Mesenteric fat pad (tissue), 1 donor: ENCODE data around the gene ATG101. TPM values are rescaled to one million over a fixed set of nuclear protein-coding genes. Genes with fewer than 3 reads are reported as not detected.

Source experiments
- DNase-seq: peaks from one replicate; pipeline ENCODE4 v3.0.0-alpha.2; 2020; ENCODE audit warnings: low spot score
- total RNA-seq: library from RNA; stranded (reverse); fragmentation: NEBNext Ultra II Directional; extraction: Animal tissue kit (Norgen Biotek cat#: 25700); gene quantifications from one replicate; pipeline ENCODE4 v1.2.1, GENCODE V29; 2021
- donor health status: DM: yes; HTN: yes; CAD: no.

ATG101 gene
- total RNA-seq, 1 donor from 2014 or later = 36.2 TPM

DNA sequence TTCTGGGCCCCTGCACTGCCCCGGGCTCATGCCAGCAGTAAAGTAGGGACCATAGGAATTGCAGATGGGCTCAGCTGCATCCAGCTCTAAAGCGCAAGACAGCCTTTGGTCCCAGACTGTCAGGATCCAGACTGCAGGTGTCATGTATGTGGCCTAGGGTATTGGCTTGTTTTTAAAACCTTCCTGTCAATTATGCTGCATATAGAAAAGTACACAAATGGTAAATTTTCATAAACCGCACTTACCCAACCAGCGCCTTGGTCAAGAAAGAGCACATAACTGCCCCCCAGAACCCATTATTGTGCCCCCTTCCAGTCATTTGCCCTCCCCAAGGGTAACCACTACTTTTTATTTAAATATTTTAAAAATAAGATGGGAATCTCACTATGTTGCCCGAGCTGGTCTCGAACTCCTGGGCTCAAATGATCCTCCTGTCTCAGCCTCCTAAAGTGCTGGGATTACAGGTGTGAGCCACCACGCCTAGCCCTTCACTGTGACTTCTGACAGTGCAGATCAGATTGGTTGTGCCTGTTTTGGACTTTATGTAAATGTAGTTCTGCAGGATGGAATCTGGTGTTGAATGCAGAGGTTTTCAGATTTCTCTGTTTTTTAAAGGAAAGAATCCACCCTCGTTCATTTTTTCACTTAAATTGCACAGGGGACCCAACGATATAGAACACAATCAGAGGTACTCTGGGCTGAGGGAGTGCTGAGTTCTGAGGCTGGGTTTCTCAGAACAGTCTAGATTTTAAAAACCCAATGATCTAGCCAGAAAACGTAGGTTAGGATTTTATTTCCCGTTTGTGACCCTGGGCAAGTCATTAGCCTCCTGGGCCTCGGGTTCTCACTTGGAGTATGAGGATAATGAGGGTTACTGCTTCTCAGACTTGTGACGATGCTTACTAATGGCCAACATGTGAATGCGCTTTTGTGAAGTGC lies 11.9 kb upstream of the ATG101 start:
- DNase-seq = no peak

- DNase-seq = no peak
Observed at GRCh38 chr12:52058631-52059361, 11.0 kb upstream of the ATG101 start.

GRCh38 chr12:52059582-52060497 lies 9.9 kb upstream of the ATG101 start:
- no peak for DNase-seq

GRCh38 chr12:52060498-52061177 lies 9.1 kb upstream of the ATG101 start:
- no peak for DNase-seq

- no peak for DNase-seq
Observed at GRCh38 chr12:52061470-52062166, 8.2 kb upstream of the ATG101 start.

GRCh38 chr12:52062167-52063081 lies 7.4 kb upstream of the ATG101 start:
- DNase-seq = no peak

GRCh38 chr12:52063082-52063924 lies 6.5 kb upstream of the ATG101 start:
- DNase-seq = no peak

GRCh38 chr12:52063981-52064649 lies 5.7 kb upstream of the ATG101 start:
- no peak for DNase-seq

GRCh38 chr12:52066346-52067080 lies 3.3 kb upstream of the ATG101 start:
- DNase-seq = no peak

- DNase-seq = no peak
Observed at GRCh38 chr12:52067081-52067374, 2.8 kb upstream of the ATG101 start.

GRCh38 chr12:52070185-52070925 lies 577 bp downstream of the ATG101 start:
- DNase-seq = no peak

- DNase-seq = no peak
Observed at GRCh38 chr12:52073531-52074381, 4.0 kb downstream of the ATG101 start.

DNA sequence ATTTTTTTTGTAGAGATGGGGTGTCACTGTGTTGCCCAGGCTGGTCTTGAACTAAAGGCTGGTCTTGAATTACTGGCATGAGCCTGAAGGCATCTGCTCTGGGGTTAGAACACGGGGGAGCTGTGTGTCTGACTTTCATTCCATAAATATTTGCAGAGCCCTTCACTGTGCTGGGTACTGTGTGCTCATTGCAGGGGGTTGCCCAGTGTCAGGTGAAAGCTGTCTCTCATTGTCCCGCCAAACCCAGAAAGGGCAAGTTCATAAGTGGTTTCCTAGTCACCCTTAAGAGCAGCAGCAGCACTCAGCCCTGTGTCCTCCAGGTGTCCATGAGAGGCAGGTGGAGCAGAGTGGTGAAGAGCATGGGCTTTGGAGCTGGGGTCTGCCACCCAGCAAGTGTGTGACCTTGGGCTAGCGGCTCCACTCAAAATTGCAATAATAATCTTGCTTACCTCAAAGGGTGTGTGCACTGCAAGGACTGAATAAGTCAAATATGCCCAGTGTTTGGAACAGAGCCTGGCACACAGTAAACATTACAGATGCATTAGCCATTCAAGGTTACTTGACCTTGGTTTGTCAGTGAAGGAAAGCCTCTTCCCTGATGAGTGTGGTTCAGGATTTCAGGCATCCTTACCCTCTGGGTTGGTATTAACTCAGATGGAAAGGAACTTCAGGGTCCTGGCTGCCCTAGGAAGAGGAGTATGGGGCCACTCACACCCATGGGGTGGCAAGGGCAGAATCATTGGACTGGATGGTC lies 5.4 kb downstream of the ATG101 start:
- no peak for DNase-seq

DNA sequence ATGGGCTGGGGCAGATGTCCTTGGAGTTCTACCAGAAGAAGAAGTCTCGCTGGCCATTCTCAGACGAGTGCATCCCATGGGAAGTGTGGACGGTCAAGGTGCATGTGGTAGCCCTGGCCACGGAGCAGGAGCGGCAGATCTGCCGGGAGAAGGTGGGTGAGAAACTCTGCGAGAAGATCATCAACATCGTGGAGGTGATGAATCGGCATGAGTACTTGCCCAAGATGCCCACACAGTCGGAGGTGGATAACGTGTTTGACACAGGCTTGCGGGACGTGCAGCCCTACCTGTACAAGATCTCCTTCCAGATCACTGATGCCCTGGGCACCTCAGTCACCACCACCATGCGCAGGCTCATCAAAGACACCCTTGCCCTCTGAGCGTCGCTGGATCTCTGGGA lies 7.0 kb downstream of the ATG101 start:
- no peak for DNase-seq

DNA sequence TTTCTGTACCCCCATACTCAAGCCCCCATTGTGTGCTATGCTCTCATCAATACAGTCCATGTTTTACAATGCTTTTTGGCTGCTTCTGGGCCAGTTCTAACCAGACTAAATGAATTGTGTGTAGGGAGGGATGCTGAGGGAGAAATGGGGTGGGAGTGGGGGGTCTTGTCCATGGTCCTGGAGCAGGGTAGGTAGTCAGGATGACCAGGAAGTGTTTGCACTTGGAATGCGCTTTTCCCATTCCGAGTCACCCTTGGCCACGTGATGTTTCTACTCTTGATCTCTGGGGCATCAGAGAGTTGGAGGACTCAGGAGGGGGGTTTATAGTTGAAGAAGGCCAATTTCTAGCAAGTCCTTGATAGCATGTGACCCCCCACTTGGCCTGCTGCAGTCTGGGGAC lies 8.5 kb downstream of the ATG101 start:
- no peak for DNase-seq
